GM19452 (cell line): ENCODE data around the gene ARHGEF35.
A peak's percentile ranks its signal among the peaks of the same experiment; 100 is the strongest.
"Not testable (repeated sequence)": the region's sequence is repeated elsewhere in the genome, so short reads cannot be mapped to it uniquely, and the experiment has no call there.

ENCODE experiments used
- ATAC-seq: cut with Tn5 transposase; IDR thresholded peaks from one replicate; pipeline ENCODE4 v1.9.1; 2021; ENCODE audit not compliant: unreplicated experiment

ARHGEF35 gene

DNA sequence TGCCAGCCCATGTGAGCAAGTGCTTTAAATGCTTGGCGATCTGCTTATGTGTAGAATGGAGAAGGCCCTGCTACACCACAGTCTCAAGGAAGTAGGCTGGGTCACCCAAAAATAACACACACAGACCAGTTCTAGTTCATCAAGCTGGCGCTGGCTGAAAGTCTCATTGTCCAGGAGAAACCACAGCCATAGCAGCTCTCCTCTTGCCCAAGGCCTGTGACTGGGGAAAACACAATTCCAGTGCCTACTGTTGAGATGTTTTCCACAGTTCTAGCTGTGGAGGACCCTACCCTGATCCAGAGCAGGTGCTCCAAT lies 16.5 kb downstream of the ARHGEF35 start:
- ATAC-seq: peak; percentile 9

DNA sequence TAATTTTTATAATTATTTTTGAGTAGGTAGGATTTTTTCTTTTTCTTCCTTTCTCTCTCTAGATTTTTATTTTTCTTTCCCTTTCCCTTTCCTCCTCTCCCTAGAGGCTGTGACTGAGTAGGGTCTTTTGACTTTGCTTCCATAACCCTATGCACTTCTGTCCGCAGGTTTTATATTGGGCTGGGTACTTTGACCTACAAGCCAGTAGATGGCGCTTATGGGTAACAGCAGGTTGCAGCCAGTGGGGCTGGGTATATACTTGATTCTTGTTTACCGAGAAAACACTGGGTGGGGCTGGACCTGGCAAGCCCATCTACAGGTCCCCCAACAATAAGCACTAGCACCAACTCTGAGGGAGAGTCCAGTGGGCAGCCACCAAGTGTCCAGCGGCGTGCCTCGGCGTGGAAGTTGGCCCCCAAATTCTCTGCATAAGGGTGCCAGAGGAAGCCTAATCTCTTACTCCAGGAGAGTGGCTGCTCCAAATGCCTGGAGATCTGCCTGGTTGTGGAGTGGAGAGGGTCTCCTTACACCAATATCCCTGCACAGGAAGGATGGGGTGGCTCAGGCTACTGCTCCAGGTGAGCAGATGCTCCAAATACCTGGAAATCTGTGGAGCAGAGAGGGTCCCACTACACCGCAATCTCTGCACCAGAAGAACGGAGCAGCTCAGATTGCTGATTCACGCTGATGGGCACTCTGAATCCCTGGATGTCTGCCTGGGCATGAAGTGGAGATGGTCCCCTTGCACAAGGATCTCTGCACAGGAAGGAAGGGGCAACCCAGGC lies 17.1 kb downstream of the ARHGEF35 start:
- peak; percentile 98 for ATAC-seq

DNA sequence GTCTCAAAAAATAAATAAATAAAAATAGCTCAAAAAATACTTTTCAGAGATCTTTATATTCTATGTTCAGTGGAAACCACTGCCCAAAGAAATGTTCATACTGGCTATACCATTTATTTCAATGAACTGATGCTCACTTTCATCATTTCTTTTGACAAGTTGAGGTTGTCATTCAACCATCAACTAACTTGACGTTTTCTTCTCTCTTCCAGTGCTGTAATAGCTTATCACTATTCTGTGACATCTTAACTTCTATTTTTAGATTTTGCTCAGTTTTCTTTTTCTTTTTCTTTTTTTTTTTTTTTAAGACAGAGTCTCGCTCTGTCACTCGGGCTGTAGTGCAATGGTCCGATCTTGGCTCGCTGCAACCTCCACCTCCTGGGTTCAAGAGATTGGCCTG lies 21.0 kb downstream of the ARHGEF35 start:
- no peak for ATAC-seq

DNA sequence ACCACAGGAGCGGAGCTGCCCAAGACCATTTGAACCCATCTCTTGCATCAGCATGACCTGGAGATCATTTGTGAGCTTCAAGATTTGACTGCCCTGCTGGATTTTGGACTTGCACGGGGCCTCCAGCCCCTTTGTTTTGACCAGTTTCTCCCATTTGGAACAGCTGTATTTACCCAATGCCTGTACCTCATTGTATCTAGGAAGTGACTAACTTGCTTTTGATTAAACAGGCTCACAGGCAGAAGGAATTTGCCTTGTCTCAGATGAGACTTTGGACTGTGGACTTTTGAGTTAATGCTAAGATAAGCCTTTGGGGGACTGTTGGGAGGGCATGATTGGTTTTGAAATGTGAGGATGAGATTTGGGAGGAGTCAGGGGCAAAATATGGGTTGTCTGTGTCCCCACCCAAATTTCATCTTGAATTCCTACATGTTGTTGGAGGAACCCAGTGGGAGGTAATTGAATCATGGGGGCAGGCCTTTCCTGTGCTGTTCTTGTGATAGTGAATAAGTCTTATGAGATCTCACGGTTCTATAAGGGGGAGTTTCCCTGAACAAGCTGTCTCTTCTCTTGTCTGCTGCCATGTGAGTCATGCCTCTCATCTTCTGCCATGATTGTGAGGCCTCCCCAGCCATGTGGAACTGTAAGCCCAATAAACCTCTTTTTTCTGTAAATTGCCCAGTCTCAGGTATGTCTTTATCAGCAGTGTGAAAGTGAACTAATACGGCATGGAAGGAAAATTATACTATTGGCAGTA lies 23.9 kb downstream of the ARHGEF35 start:
- not testable (repeated sequence) for ATAC-seq

DNA sequence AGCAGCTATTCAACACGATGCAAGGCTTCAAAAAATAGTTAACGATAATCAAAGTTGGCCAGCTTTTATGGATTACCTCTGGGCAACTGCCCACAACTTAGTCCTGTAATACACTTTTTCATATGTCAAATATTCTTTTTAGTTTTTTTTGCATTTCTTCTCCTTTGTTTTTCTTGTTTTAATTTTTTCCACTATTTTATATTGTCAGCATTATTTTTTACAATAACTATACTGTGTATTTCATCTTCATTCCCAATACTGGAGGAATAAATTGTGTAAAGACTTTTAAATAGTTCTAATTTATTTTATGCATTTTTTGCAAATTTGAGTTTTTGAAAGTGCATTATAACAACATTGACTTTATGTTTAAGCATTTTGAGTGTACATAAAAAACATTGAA lies 30.8 kb downstream of the ARHGEF35 start:
- no peak for ATAC-seq

DNA sequence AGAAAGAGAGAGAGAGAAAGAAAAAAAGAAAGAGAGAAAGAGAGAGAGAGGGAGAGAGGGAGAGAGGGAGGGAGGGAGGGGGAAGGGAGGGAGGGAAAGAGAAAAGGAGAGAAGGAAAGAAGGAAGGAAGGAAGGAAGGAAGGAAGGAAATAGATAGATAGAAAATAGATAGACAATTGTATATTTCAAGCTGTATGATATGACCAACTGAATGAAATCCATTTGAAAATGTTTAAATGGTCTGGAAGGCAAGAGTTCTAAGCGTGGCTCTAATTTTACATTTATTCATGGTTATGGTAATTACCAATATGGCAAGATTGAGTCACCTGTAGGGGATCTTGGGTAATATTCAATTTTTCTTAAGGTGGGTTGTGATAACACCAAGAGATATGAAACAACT lies 36.8 kb downstream of the ARHGEF35 start:
- no peak for ATAC-seq

DNA sequence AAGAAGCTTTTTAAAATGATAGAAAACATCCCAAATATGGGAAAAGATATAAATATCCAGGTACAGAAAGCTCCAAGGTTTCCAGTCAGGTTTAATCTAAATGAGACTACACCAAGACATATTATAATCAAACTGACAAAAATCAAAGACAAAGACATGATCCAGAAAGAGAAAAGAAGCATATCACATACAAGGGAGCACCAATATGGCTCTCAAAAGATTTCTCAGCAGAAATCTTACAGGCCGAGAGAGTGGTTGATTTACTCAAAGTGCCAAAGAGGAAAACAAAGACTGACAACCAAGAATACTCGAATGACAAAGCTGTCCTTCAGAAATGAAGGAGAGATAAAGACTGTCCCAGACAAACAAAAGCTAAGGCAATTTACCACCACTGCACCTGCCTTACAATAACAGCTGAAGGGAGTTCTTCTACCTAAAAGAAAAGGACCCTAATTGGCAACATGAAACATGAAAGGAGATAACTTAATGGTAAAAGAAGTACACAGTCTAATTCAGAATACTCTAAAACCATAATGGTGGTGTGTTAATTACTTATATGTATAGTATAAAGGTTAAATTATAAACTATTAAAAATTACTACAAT lies 47.3 kb downstream of the ARHGEF35 start:
- no peak for ATAC-seq

DNA sequence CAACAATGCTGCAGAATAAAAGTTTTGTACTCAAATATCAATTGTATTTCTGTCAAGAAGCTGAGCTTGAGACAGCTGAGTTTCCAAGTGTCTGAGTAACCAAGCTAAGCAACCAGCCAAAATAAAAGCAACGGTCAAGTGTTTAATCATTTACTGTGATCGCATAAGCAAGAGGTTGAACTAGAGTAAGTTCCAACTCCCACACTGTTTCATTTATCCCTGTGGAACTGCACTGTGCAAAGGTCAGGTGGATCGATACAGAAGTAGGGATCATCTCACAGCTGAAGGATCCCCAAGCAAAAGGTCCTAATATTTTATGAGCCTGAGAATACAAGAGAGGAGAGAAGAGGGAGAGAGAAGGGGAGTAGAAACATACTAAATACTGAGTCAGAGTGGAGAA lies 51.2 kb downstream of the ARHGEF35 start:
- ATAC-seq: no peak

DNA sequence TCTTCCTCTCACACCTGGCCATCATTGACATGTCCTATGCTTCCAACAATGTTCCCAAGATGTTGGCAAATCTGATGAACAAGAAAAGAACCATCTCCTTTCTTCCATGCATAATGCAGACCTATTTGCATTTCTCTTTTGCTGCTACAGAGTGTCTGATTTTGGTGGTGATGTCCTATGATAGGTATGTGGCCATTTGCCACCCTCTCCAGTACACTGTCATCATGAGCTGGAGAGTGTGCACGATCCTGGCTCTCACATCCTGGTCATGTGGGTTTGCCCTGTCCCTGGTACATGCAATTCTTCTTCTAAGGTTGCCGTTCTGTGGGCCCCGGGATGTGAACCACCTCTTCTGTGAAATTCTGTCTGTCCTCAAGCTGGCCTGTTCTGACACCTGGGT lies 53.4 kb downstream of the ARHGEF35 start:
- no peak for ATAC-seq

DNA sequence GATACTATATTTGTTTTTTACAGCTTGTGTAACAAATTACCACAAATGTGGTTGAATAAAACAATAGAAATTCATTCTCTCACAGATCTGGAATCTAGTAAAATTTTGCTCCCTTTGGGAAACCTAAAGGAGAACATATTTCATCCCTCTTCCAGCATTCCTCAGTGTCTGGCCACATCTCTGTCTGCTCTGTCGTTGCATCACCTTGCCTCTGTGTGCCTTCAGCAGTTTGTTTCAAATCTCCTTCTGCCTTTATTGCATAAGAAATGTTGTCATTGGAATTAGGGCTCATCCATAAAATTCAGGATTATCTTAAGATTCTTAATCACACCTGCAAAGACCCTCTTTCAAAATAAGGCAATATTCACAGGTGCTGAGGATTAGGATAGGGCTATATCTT lies 58.1 kb downstream of the ARHGEF35 start:
- ATAC-seq: no peak
